Mucosa of stomach (tissue), 1 donor: ENCODE data around the gene GTF2H3.

Experiments
- H3K27me3 ChIP-seq: one replicate; pipeline ENCODE4 v1.7.0; 2013; ENCODE audit warnings: mild to moderate bottlenecking, low read length; ENCODE audit not compliant: control insufficient read depth, insufficient read depth
- H3K36me3 ChIP-seq: one replicate; pipeline ENCODE4 v1.7.0; 2013; ENCODE audit warnings: low read length; ENCODE audit not compliant: control insufficient read depth, insufficient read depth
- H3K4me1 ChIP-seq: one replicate; pipeline ENCODE4 v1.7.0; 2013; ENCODE audit warnings: mild to moderate bottlenecking, low read length; ENCODE audit not compliant: control insufficient read depth, insufficient read depth
- H3K4me3 ChIP-seq: one replicate; pipeline ENCODE4 v1.7.0; 2013; ENCODE audit warnings: low read length
- H3K9ac ChIP-seq: one replicate; pipeline ENCODE4 v1.7.0; 2013; ENCODE audit warnings: mild to moderate bottlenecking, low read length, moderate library complexity
- H3K9me3 ChIP-seq: one replicate; pipeline ENCODE4 v1.7.0; 2013; ENCODE audit warnings: mild to moderate bottlenecking, low read length, moderate library complexity; ENCODE audit not compliant: control insufficient read depth
- donor health status: Pancreatic carcinoma.

The GTF2H3 gene

GRCh38 chr12:123681605-123682004 lies 48.0 kb downstream of the GTF2H3 start:
- Histone ChIP-seq H3K4me1 (no peaks in the 10 kb centered on the region), H3K27me3 (no peaks in the 10 kb centered on the region), H3K9ac (no peak overlapping the region), H3K9me3 (no peaks in the 10 kb centered on the region), H3K36me3 (no peaks in the 10 kb centered on the region), H3K4me3 (no peak overlapping the region)

- Histone ChIP-seq H3K9me3 (no peaks in the 10 kb centered on the region), H3K4me3 (no peak overlapping the region), H3K4me1 (no peaks in the 10 kb centered on the region), H3K36me3 (no peaks in the 10 kb centered on the region), H3K27me3 (no peaks in the 10 kb centered on the region), H3K9ac (no peak overlapping the region)
Measured at GRCh38 chr12:123683964-123684363, 50.3 kb downstream of the GTF2H3 start.

DNA sequence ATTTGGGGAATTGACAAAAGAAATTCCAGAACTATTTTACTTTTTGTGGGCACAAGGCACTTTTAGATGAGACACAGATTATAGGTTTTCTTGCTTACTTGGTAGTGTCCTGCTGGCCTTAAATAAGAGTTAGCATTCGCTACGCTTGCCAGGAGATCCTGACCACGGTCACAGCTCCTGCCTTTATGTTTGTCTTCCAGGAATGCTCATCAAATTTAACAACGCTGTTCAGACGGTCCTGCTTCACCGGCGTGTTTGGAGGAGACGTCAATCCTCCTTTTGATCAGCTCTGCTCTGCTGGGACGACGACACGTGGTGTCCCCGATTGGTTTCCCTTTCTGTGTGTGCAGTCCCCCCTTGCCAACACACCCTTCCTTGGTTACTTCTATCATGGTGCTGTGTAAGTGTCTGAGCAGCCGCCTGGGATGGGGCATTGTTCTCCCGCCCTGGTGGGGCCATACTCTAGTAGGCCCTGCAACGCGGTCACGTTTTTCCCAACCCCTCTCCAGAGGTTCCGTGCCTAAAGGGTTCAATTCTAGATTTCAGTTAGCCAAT lies 53.1 kb downstream of the GTF2H3 start:
- Histone ChIP-seq H3K9me3 (no peaks in the 10 kb centered on the region), H3K27me3 (no peaks in the 10 kb centered on the region), H3K36me3 (no peaks in the 10 kb centered on the region), H3K9ac (no peak overlapping the region), H3K4me3 (no peak overlapping the region), H3K4me1 (no peaks in the 10 kb centered on the region)

- Histone ChIP-seq H3K36me3 (no peaks in the 10 kb centered on the region), H3K4me3 (no peak overlapping the region)
Measured at GRCh38 chr12:123690191-123690840, 56.7 kb downstream of the GTF2H3 start.

GRCh38 chr12:123696207-123696606 lies 62.6 kb downstream of the GTF2H3 start:
- Histone ChIP-seq H3K4me1 (peaks cover 4% of the 10 kb centered on the region), H3K9me3 (no peaks in the 10 kb centered on the region), H3K9ac (no peak overlapping the region), H3K27me3 (no peaks in the 10 kb centered on the region), H3K4me3 (peak overlapping the region; percentile 14), H3K36me3 (no peaks in the 10 kb centered on the region)

More at GRCh38 chr12:123690191-123690840, 56.7 kb downstream of the GTF2H3 start:
- no peaks in the 10 kb centered on the region for H3K27me3 ChIP-seq
- no peak overlapping the region for H3K9ac ChIP-seq
- no peaks in the 10 kb centered on the region for H3K4me1 ChIP-seq
- H3K9me3 ChIP-seq, result no peaks in the 10 kb centered on the region

DNA sequence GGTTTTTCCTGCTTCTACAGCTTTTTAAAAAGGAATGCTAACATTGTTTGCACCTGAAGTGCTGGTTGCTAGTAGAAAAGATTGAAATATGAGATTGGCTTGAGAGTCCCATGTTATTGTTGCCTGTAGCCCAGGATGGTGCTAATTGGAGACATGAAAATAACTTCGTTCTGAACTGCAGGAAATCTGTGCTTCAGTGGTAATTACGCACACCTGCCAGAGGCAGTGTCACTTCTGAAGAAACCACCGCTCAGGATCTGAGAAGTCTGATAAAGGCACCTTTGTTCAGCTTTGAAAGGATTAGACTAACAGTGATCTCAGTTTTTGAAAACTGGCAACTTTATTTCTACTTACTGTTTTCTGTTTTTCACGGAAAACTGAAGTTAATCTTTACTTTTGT lies 63.0 kb downstream of the GTF2H3 start:
- H3K36me3 ChIP-seq, result no peaks in the 10 kb centered on the region
- no peaks in the 10 kb centered on the region for H3K27me3 ChIP-seq
- no peak overlapping the region for H3K4me3 ChIP-seq
- H3K4me1 ChIP-seq, result peaks cover 4% of the 10 kb centered on the region
- H3K9ac ChIP-seq, result no peak overlapping the region
- H3K9me3 ChIP-seq, result no peaks in the 10 kb centered on the region

DNA sequence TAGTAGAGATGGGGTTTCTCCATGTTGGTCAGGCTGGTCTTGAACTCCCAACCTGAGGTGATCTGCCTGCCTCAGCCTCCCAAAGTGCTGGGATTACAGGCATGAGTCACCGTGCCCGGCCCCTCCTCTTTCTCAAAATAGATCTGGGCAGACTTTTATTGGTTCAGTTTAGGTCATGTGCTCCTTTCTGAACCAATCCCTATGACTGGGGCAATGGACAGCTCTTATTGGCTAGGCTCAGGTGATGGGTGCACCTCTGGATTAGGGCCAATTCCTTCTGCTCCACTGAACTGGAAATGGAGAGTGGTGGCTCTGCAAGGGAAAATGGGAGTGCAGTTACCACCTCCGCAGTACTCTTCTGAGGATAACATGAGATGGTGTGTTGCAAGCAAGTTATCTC lies 72.3 kb downstream of the GTF2H3 start:
- H3K4me1 ChIP-seq, result peaks cover 4% of the 10 kb centered on the region
- no peak overlapping the region for H3K4me3 ChIP-seq
- H3K27me3 ChIP-seq, result no peaks in the 10 kb centered on the region
- H3K9ac ChIP-seq, result no peak overlapping the region
- H3K36me3 ChIP-seq, result no peaks in the 10 kb centered on the region
- no peaks in the 10 kb centered on the region for H3K9me3 ChIP-seq

DNA sequence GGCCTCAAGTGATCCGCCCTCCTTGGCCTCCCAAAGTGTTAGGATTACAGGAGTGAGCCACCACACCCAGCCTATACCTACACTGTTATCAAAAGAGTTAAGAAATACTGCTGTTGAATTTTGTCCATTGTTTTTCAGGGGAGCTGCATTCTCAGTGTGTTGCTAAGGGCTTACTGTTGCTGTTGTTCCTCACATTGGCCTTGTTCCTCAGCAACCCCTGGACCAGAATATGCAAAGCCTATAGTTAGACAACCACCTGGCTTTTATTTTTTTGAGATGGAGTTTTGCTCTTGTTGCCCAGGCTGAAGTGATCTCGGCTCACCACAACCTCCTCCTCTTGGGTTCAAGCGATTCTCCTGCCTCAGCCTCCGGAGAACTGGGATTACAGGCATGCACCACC lies 73.8 kb downstream of the GTF2H3 start:
- peaks cover 9% of the 10 kb centered on the region for H3K4me1 ChIP-seq

More for the DNA sequence above, 73.8 kb downstream of the GTF2H3 start:
- H3K36me3 ChIP-seq, result no peaks in the 10 kb centered on the region
- H3K27me3 ChIP-seq, result no peaks in the 10 kb centered on the region
- H3K9ac ChIP-seq, result no peak overlapping the region
- no peaks in the 10 kb centered on the region for H3K9me3 ChIP-seq
- H3K4me3 ChIP-seq, result no peak overlapping the region
